Mucosa of stomach (tissue), 1 donor: ENCODE data around the gene EHBP1.

Source experiments
- H3K27me3 ChIP-seq: one replicate; pipeline ENCODE4 v1.7.0; 2013; ENCODE audit warnings: mild to moderate bottlenecking, low read length; ENCODE audit not compliant: control insufficient read depth, insufficient read depth
- H3K36me3 ChIP-seq: one replicate; pipeline ENCODE4 v1.7.0; 2013; ENCODE audit warnings: low read length; ENCODE audit not compliant: control insufficient read depth, insufficient read depth
- H3K4me1 ChIP-seq: one replicate; pipeline ENCODE4 v1.7.0; 2013; ENCODE audit warnings: mild to moderate bottlenecking, low read length; ENCODE audit not compliant: control insufficient read depth, insufficient read depth
- H3K4me3 ChIP-seq: one replicate; pipeline ENCODE4 v1.7.0; 2013; ENCODE audit warnings: low read length
- H3K9ac ChIP-seq: one replicate; pipeline ENCODE4 v1.7.0; 2013; ENCODE audit warnings: mild to moderate bottlenecking, low read length, moderate library complexity
- H3K9me3 ChIP-seq: one replicate; pipeline ENCODE4 v1.7.0; 2013; ENCODE audit warnings: mild to moderate bottlenecking, low read length, moderate library complexity; ENCODE audit not compliant: control insufficient read depth
- donor health status: Pancreatic carcinoma.

EHBP1 gene

GRCh38 chr2:62705007-62705829, at the start of gene EHBP1:
Gene EHBP1, plus strand, starts transcription at chr2:62705713. Its CDS starts 1,479 bp downstream, at chr2:62707192.
- peak within 1 kb of the TSS; percentile 84 for H3K9ac ChIP-seq
- no peaks in the 10 kb centered on the region for H3K36me3 ChIP-seq
- no peaks in the 10 kb centered on the region for H3K27me3 ChIP-seq
- no peaks in the 10 kb centered on the region for H3K9me3 ChIP-seq
- H3K4me1 ChIP-seq: peaks cover 14% of the 10 kb centered on the region
- peak within 1 kb of the TSS; percentile 95 for H3K4me3 ChIP-seq

DNA sequence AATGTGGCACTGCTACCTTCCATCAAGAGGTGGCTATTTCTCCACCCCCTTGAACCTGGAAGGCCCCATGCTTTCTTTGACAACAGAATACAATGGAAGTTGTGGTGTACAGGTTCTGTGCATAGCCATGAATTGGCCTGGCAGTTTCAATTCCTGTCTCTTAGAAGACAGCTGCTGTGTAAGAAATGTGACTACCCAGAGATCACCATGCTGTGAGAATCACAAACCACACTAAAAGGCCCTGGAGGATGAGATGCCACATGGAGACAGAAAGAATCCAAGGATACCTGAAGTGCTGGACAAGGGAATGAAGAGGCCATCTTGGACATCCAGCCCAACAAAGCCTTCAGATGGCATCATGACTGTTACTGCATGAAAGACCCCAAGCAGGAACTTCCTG, 47.7 kb upstream of the EHBP1 start:
- Histone ChIP-seq H3K27me3 (no peaks in the 10 kb centered on the region), H3K4me1 (no peaks in the 10 kb centered on the region), H3K36me3 (no peaks in the 10 kb centered on the region), H3K9me3 (no peaks in the 10 kb centered on the region), H3K4me3 (no peak overlapping the region), H3K9ac (no peak overlapping the region)

GRCh38 chr2:62658891-62659290, 46.6 kb upstream of the EHBP1 start:
- Histone ChIP-seq H3K4me3 (no peak overlapping the region), H3K36me3 (no peaks in the 10 kb centered on the region), H3K9me3 (no peaks in the 10 kb centered on the region), H3K27me3 (no peaks in the 10 kb centered on the region), H3K4me1 (no peaks in the 10 kb centered on the region), H3K9ac (no peak overlapping the region)

GRCh38 chr2:62660087-62660486, 45.4 kb upstream of the EHBP1 start:
- no peaks in the 10 kb centered on the region for H3K9me3 ChIP-seq
- H3K9ac ChIP-seq: peak overlapping the region; percentile 13
- H3K4me1 ChIP-seq: no peaks in the 10 kb centered on the region
- H3K4me3 ChIP-seq: no peak overlapping the region
- H3K36me3 ChIP-seq: no peaks in the 10 kb centered on the region
- no peaks in the 10 kb centered on the region for H3K27me3 ChIP-seq

GRCh38 chr2:62660582-62661262, 44.8 kb upstream of the EHBP1 start:
- Histone ChIP-seq H3K27me3 (no peaks in the 10 kb centered on the region), H3K9ac (peak overlapping the region; percentile 13), H3K9me3 (no peaks in the 10 kb centered on the region), H3K4me1 (no peaks in the 10 kb centered on the region), H3K36me3 (no peaks in the 10 kb centered on the region), H3K4me3 (no peak overlapping the region)

- Histone ChIP-seq H3K27me3 (no peaks in the 10 kb centered on the region), H3K4me1 (no peaks in the 10 kb centered on the region), H3K9me3 (no peaks in the 10 kb centered on the region), H3K36me3 (no peaks in the 10 kb centered on the region), H3K9ac (no peak overlapping the region), H3K4me3 (no peak overlapping the region)
Observed at GRCh38 chr2:62661263-62661635, 44.3 kb upstream of the EHBP1 start.

GRCh38 chr2:62662131-62662530, 43.4 kb upstream of the EHBP1 start:
- no peaks in the 10 kb centered on the region for H3K36me3 ChIP-seq
- no peak overlapping the region for H3K4me3 ChIP-seq
- H3K9me3 ChIP-seq: no peaks in the 10 kb centered on the region
- H3K9ac ChIP-seq: no peak overlapping the region
- no peaks in the 10 kb centered on the region for H3K27me3 ChIP-seq
- no peaks in the 10 kb centered on the region for H3K4me1 ChIP-seq

DNA sequence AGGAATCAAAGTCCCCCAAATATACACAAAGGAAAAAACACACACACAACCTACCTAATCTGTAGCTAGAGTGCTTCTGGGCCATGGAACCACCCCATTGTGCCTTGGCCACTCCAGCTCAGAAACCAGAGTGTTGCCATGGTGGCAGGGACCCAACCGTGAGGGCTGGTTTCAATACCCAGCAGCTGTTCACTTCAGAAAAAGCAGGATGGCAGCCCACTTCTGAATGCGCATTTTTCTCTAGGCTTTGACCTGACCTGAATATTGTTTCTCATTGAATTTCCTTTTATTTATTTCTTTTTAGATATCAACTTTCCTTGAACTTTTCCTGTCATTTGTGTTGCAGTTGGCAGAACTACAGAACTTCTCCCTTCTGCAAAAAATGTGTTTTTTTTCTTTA, 43.0 kb upstream of the EHBP1 start:
- Histone ChIP-seq H3K4me1 (no peaks in the 10 kb centered on the region), H3K9me3 (no peaks in the 10 kb centered on the region), H3K27me3 (no peaks in the 10 kb centered on the region), H3K9ac (no peak overlapping the region), H3K4me3 (no peak overlapping the region), H3K36me3 (no peaks in the 10 kb centered on the region)

DNA sequence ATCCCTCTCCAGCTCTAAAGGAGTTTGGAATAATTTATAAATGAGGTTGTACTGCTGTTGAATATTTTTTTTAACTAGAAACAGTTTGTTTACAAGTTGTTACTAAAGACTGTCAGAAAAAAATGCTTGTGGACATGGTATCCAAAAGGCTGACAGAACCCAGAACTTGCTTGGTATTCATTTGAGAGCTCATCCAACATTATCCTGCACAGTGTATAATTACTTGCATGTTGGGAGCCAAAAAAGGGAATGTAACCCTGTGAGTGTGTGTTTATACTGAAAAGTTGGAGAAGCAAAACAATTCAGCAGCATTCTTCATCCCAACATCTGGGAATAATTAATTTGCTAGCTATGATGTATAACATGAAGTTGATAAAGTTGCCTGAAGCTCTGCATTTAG, 42.1 kb upstream of the EHBP1 start:
- no peaks in the 10 kb centered on the region for H3K9me3 ChIP-seq
- no peaks in the 10 kb centered on the region for H3K36me3 ChIP-seq
- no peaks in the 10 kb centered on the region for H3K4me1 ChIP-seq
- no peak overlapping the region for H3K9ac ChIP-seq
- H3K4me3 ChIP-seq: no peak overlapping the region
- H3K27me3 ChIP-seq: no peaks in the 10 kb centered on the region

- Histone ChIP-seq H3K4me3 (no peak overlapping the region), H3K36me3 (no peaks in the 10 kb centered on the region), H3K9ac (no peak overlapping the region), H3K4me1 (no peaks in the 10 kb centered on the region), H3K27me3 (no peaks in the 10 kb centered on the region), H3K9me3 (no peaks in the 10 kb centered on the region)
Observed at GRCh38 chr2:62663920-62664795, 41.4 kb upstream of the EHBP1 start.

DNA sequence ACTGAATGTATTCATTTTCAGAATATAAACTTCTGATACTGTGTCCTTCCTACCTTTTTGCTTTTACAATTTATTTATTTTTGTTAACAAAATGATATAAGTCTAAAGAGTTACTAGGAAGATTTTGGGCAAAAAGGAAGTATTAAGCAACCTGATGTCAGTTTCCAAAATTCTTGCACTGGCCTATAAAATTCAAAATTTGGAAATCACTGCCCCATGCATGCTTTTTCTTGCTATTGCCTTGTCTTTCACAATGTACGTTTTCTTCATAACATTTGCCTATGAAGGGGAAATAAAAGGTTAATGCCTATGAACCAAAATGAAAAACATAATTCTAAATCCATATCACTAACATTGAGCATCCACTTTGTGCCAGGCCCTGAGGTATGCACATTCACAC, 40.1 kb upstream of the EHBP1 start:
- H3K4me3 ChIP-seq: no peak overlapping the region
- H3K9me3 ChIP-seq: no peaks in the 10 kb centered on the region
- H3K36me3 ChIP-seq: no peaks in the 10 kb centered on the region
- H3K9ac ChIP-seq: no peak overlapping the region
- no peaks in the 10 kb centered on the region for H3K27me3 ChIP-seq
- H3K4me1 ChIP-seq: no peaks in the 10 kb centered on the region

- Histone ChIP-seq H3K36me3 (no peaks in the 10 kb centered on the region), H3K27me3 (no peaks in the 10 kb centered on the region), H3K9me3 (no peaks in the 10 kb centered on the region), H3K9ac (no peak overlapping the region), H3K4me1 (no peaks in the 10 kb centered on the region), H3K4me3 (no peak overlapping the region)
Observed at GRCh38 chr2:62669180-62669579, 36.3 kb upstream of the EHBP1 start.
